Right atrium auricular region (tissue), 2 donors: Measurements from ENCODE around the gene NEURL4. TPM values are rescaled to one million over a fixed set of nuclear protein-coding genes. Genes with fewer than 3 reads are reported as not detected.
"Not testable (repeated sequence)": the region's sequence is repeated elsewhere in the genome, so short reads cannot be mapped to it uniquely, and the experiment has no call there.

ENCODE experiments used
- DNase-seq: peaks from one replicate; pipeline ENCODE4 v3.0.0-alpha.2; 2019; ENCODE audit warnings: low spot score
- H3K27ac ChIP-seq, 2 donors: fragments of 200-600 bp; sonication (generic); 1 replicate in 1 of 2; 2 replicates in 1 of 2; pipeline ENCODE4 v1.5.1; 2016 to 2019
- H3K27me3 ChIP-seq, 2 donors: fragments of 200-600 bp; sonication (generic); one replicate each; pipeline versions ENCODE4 v1.5.1 to v1.6.0; 2017 to 2019
- H3K36me3 ChIP-seq: fragments of 200-600 bp; sonication (generic); one replicate; pipeline ENCODE4 v1.5.1; 2016
- H3K4me1 ChIP-seq, 2 donors: fragments of 200-600 bp; sonication (generic); one replicate each; pipeline versions ENCODE4 v1.5.1 to v1.6.0; 2017 to 2019
- H3K4me3 ChIP-seq, 2 donors: fragments of 200-600 bp; sonication (generic); 1 replicate in 1 of 2; 2 replicates in 1 of 2; pipeline ENCODE4 v1.5.1; 2017 to 2019; ENCODE audit warnings: mild to moderate bottlenecking in 1 of 2, moderate library complexity in 1 of 2
- H3K9me3 ChIP-seq, 2 donors: fragments of 200-600 bp; sonication (generic); one replicate each; pipeline ENCODE4 v1.5.1; 2019
- total RNA-seq, 2 donors: library from RNA; depleted of rRNA; stranded (reverse); fragments of >200 nt; gene quantifications; one replicate each; pipeline ENCODE4 v1.1.0, GENCODE V29; 2016
- TF ChIP-seq, protein P1 (sequence below), 2 donors: fragments of 200-600 bp; sonication (generic); IDR thresholded peaks; one replicate each; pipeline ENCODE4 v1.5.1; 2019; ENCODE audit warnings: antibody characterized with exemption in 2 of 2

Gene NEURL4
- 10 to 100 TPM in 1 of 2 donors, 1 to 10 TPM in 1; 9.5 to 12.8 TPM for total RNA-seq

DNA sequence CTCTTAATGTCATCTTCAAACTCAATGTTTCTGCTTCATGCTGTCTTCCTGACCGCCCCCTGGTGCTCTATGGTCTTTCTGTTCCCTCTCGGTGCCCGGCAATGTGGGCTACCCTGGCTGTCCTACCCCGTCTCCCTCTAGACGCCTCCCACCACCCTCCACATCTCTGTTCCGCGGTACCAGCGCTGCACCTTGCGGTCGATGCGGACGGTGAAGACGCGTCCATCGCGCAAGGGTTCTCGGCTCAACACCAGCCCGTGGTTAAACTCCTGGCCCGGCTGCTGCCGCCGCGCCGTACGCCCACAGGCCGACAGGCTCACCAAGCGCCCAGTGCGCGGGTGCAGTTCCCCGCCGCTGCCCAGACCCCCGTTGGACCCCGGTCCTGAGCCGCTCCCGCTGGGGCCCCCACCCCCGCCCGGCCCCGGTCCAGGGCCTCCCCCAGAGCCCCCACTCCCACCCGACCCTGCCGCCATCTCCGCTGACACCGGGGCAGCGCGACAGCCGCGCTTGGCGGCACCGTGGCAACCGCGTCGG lies at the start of gene NEURL4:
TSS of gene NEURL4 (minus strand) at position 496 of the 534 bp plus-strand sequence. CDS start at position 473, 23 bp downstream.
- Histone ChIP-seq H3K27me3 (no peaks in the 10 kb centered on the region), H3K9me3 (no peaks in the 10 kb centered on the region), H3K36me3 (peaks cover 24% of the 10 kb centered on the region), H3K27ac (peak within 1 kb of the TSS; percentile 84 to 92), H3K4me3 (peak within 1 kb of the TSS; percentile 67 to 98), H3K4me1 (peaks cover 0 to 22% of the 10 kb centered on the region in 2 donors)
- DNase-seq: no peak
- TF ChIP-seq, protein P1, sequence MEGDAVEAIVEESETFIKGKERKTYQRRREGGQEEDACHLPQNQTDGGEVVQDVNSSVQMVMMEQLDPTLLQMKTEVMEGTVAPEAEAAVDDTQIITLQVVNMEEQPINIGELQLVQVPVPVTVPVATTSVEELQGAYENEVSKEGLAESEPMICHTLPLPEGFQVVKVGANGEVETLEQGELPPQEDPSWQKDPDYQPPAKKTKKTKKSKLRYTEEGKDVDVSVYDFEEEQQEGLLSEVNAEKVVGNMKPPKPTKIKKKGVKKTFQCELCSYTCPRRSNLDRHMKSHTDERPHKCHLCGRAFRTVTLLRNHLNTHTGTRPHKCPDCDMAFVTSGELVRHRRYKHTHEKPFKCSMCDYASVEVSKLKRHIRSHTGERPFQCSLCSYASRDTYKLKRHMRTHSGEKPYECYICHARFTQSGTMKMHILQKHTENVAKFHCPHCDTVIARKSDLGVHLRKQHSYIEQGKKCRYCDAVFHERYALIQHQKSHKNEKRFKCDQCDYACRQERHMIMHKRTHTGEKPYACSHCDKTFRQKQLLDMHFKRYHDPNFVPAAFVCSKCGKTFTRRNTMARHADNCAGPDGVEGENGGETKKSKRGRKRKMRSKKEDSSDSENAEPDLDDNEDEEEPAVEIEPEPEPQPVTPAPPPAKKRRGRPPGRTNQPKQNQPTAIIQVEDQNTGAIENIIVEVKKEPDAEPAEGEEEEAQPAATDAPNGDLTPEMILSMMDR (IDR thresholded peaks at IDR 0.05): no peak

DNA sequence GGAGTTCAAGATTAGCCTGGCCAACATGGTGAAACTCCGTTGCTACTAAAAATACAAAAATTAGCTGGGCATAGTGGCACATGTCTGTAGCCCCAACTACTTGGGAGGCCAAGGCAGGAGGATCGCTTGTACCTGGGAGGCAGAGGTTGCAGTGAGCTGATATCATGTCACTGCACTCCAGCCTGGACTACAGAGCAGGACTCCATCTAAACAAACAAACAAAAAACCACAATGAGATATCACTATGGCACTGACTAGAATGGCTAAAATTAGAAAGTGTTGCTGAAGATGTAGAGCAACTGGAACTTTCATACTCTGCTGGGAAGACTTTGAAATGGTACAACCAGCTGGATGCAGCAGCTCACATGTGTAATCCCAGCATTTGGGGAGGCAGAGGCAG lies 45.2 kb upstream of the NEURL4 start:
- Histone ChIP-seq H3K27ac (no peak overlapping the region), H3K4me3 (no peak overlapping the region), H3K27me3 (no peaks in the 10 kb centered on the region), H3K4me1 (no peaks in the 10 kb centered on the region), H3K36me3 (no peaks in the 10 kb centered on the region), H3K9me3 (no peaks in the 10 kb centered on the region)
- DNase-seq: no peak
- TF ChIP-seq, protein P1 (IDR thresholded peaks at IDR 0.05): no peak

DNA sequence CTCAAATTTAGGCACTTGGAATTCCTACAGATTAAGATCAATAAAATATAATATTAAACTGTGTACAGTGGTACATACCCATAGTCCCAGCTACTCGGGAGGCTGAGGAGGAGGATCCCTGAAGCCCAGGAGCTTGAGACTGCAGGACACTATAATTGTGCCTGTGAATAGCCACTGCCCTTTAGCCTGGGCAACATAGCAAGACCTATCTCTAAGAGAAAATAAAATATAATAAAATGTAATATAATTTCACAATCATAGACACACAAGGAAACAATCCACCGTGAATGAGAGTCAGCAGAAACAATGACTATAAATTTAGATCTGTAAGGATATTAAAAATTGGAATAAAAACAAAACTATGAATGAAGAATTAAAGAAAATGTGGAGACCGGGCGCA lies 41.7 kb upstream of the NEURL4 start:
- DNase-seq: no peak
- no peaks in the 10 kb centered on the region for H3K36me3 ChIP-seq

DNA sequence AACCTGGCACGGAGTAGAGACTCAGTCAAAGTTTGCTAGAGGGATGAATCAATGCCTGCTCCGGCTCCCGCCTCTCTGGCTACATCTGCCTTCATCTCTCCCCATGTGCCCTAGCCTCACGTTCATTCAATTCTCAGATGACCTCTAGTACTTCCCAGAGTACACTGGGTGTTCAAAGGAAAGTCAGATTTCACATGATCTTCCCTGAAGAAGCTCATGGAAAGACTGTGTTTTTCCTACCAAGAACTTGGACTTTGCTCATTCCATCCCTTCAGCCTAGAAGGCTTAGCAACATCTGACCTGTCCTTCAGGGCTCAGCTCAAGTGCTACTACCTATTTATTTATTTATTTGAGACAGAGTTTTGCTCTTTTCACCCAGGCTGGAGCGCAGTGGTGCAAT lies 40.7 kb upstream of the NEURL4 start:
- Histone ChIP-seq H3K36me3 (no peaks in the 10 kb centered on the region), H3K4me3 (no peak overlapping the region), H3K4me1 (no peaks in the 10 kb centered on the region), H3K27me3 (no peaks in the 10 kb centered on the region), H3K9me3 (no peaks in the 10 kb centered on the region), H3K27ac (no peak overlapping the region)
- DNase-seq: no peak
- TF ChIP-seq, protein P1 (IDR thresholded peaks at IDR 0.05): no peak

More for the DNA sequence above, 41.7 kb upstream of the NEURL4 start:
- Histone ChIP-seq H3K4me3 (no peak overlapping the region), H3K27me3 (no peaks in the 10 kb centered on the region), H3K27ac (no peak overlapping the region), H3K4me1 (no peaks in the 10 kb centered on the region), H3K9me3 (no peaks in the 10 kb centered on the region)
- TF ChIP-seq, protein P1 (IDR thresholded peaks at IDR 0.05): no peak

DNA sequence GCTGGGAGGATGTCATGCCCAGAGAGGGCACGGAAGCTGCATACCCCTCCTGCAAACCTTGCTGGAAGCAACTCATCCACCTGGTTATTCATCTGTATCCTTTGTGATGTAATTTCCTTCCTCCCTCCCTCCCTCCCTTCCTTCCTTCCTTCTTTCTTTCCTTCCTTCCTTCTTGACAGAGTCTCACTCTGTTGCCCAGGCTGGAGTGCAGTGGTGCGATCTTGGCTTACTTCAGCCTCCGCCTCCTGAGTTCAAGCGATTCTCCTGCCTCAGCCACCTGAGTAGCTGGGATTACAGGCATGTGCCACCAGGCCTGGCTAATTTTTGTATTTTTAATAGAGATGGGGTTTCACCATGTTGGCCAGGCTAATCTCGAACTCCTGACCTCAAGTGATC lies 39.5 kb upstream of the NEURL4 start:
- not testable (repeated sequence) for H3K36me3 ChIP-seq, DNase-seq, H3K4me1 ChIP-seq, H3K27me3 ChIP-seq, H3K27ac ChIP-seq, H3K4me3 ChIP-seq, H3K9me3 ChIP-seq

DNA sequence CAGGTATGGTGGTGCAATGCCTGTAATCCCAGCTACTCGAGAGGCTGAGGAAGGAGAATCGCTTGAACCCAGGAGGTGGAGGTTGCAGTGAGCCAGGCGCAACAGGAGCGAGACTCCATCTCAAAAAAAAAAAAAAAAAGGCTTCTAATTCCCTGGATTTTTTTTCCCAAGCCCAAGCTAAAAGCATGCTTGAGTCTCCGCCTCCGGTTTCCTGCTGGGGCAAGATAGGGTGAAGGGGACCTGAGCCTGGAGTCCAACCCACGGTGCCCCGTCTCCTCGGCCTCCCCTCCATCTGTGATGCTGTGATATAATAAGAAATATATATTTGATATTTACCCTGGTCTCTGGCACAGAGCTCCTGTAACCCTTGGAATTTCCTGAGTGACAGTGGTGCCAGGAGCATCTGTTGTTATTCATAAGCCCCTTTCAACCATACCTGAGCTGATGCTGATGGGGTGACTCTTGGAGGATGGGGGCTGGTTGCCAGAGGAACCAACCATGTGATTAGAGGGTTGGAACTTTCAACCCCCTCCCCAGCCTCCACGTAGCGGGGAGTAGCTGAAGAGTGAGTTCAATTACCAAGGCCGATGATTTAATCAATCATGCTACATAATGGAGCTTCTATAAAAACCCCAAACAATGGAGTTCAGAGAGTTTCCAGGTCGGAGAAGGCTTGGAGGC lies 38.9 kb upstream of the NEURL4 start:
- H3K27ac ChIP-seq: no peak overlapping the region
- H3K27me3 ChIP-seq: no peaks in the 10 kb centered on the region
- no peak overlapping the region for H3K4me3 ChIP-seq
- H3K9me3 ChIP-seq: no peaks in the 10 kb centered on the region
- DNase-seq: no peak
- no peaks in the 10 kb centered on the region for H3K36me3 ChIP-seq
- TF ChIP-seq, protein P1 (IDR thresholded peaks at IDR 0.05): no peak
- no peaks in the 10 kb centered on the region for H3K4me1 ChIP-seq
